IMR-90 (cell line): Measurements from ENCODE around the gene DCTN2. TPM values are rescaled to one million over a fixed set of nuclear protein-coding genes. Genes with fewer than 3 reads are reported as not detected.

Source experiments
- ATAC-seq: fragments of 200-7000 bp; cut with Tn5 transposase; 2 replicates; pipeline ENCODE4 v1.9.1; 2020; ENCODE audit warnings: low read depth, mild to moderate bottlenecking, moderate library complexity
- BruUV-seq: library from RNA; stranded (reverse); fragments of 400-500 nt; replicated peaks from 2 replicates; lab custom pipeline; 2021; lab: Mats Ljungman, UMichigan
- CTCF ChIA-PET: fragments of 300-600 bp; formaldehyde crosslinking; extraction: SDS; loops from one replicate; lab custom pipeline; 2021; ENCODE audit warnings: antibody characterized with exemption; lab: Yijun Ruan, JAX
- POLR2A ChIA-PET: fragments of 300-600 bp; sonication (Branson Sonifier 250); formaldehyde crosslinking; loops from one replicate; lab custom pipeline; 2022; ENCODE audit warnings: antibody characterized with exemption; ENCODE audit not compliant: unreplicated experiment; lab: Charles Lee
- DNase-seq: peaks from one replicate; pipeline ENCODE4 v3.0.0; 2013
- H2AFZ ChIP-seq: replicated peaks from 2 replicates; pipeline ENCODE3; 2013; ENCODE audit warnings: low read length, mild to moderate bottlenecking; ENCODE audit not compliant: poor library complexity
- H2AK5ac ChIP-seq: 2 replicates; pipeline ENCODE4 v1.6.1; 2013; ENCODE audit warnings: low read depth, low read length, inconsistent platforms
- H2AK9ac ChIP-seq: replicated peaks from 2 replicates; pipeline ENCODE3; 2013; ENCODE audit warnings: mild to moderate bottlenecking, low read depth, low read length, moderate library complexity; ENCODE audit not compliant: poor library complexity
- H2BK120ac ChIP-seq: 2 replicates; pipeline ENCODE4 v1.6.1; 2013; ENCODE audit warnings: low read depth, low read length, inconsistent platforms
- H2BK15ac ChIP-seq: 3 replicates; pipeline ENCODE4 v1.6.1; 2013; ENCODE audit warnings: low read depth, low read length, inconsistent platforms
- H2BK20ac ChIP-seq: 2 replicates; pipeline ENCODE4 v1.6.1; 2013; ENCODE audit warnings: low read depth, mild to moderate bottlenecking, inconsistent platforms, low read length, moderate library complexity
- H2BK5ac ChIP-seq: 2 replicates; pipeline ENCODE4 v1.6.1; 2013; ENCODE audit warnings: mild to moderate bottlenecking, low read depth, low read length, inconsistent platforms; ENCODE audit not compliant: poor library complexity, severe bottlenecking
- H3K14ac ChIP-seq: replicated peaks from 2 replicates; pipeline ENCODE4 v1.6.1; 2013; ENCODE audit warnings: low read depth, low read length, inconsistent platforms
- H3K18ac ChIP-seq: 2 replicates; pipeline ENCODE4 v1.6.1; 2013; ENCODE audit warnings: low read depth, low read length, control low read depth
- H3K23ac ChIP-seq: 2 replicates; pipeline ENCODE4 v1.6.1; 2013; ENCODE audit warnings: low read depth, low read length, inconsistent platforms
- H3K27ac ChIP-seq: 2 replicates; pipeline ENCODE4 v1.5.1; 2013; ENCODE audit warnings: mild to moderate bottlenecking, control low read depth, low read length; ENCODE audit not compliant: insufficient read depth
- H3K27me3 ChIP-seq: 2 replicates; pipeline ENCODE4 v1.6.1; 2013; ENCODE audit warnings: low read length; ENCODE audit not compliant: control insufficient read depth, insufficient read depth
- H3K36me3 ChIP-seq: 2 replicates; pipeline ENCODE4 v1.6.1; 2013; ENCODE audit warnings: low read length, mixed read lengths; ENCODE audit not compliant: control insufficient read depth, insufficient read depth
- H3K4ac ChIP-seq: 2 replicates; pipeline ENCODE4 v1.6.1; 2013; ENCODE audit warnings: low read depth, low read length, inconsistent platforms
- H3K4me1 ChIP-seq: 2 replicates; pipeline ENCODE4 v1.6.1; 2013; ENCODE audit warnings: low read length, mixed read lengths; ENCODE audit not compliant: control insufficient read depth, insufficient read depth
- H3K4me2 ChIP-seq: 2 replicates; pipeline ENCODE4 v1.6.1; 2013; ENCODE audit warnings: low read depth, mild to moderate bottlenecking, control low read depth, low read length, moderate library complexity
- H3K4me3 ChIP-seq: 2 replicates; pipeline ENCODE4 v1.5.1; 2013; ENCODE audit warnings: low read depth, mild to moderate bottlenecking, control low read depth, low read length, moderate library complexity; ENCODE audit not compliant: insufficient read depth
- H3K56ac ChIP-seq: 2 replicates; pipeline ENCODE4 v1.6.1; 2013; ENCODE audit warnings: low read length, inconsistent platforms; ENCODE audit not compliant: insufficient read depth; ENCODE audit errors: extremely low read depth
- H3K79me1 ChIP-seq, 2 experiments: 2 replicates each; pipeline ENCODE4 v1.6.1; 2013; ENCODE audit warnings: low read length in 2 of 2, inconsistent platforms in 1 of 2, low read depth in 1 of 2
- H3K9ac ChIP-seq: 2 replicates; pipeline ENCODE4 v1.6.1; 2013; ENCODE audit warnings: low read depth, low read length, control low read depth
- H3K9me1 ChIP-seq: 2 replicates; pipeline ENCODE4 v1.6.1; 2013; ENCODE audit warnings: low read length, inconsistent platforms; ENCODE audit not compliant: insufficient read depth
- H3K9me3 ChIP-seq: 2 replicates; pipeline ENCODE4 v1.6.1; 2013; ENCODE audit warnings: low read length; ENCODE audit not compliant: control insufficient read depth, insufficient read depth
- H4K20me1 ChIP-seq: 2 replicates; pipeline ENCODE4 v1.6.1; 2013; ENCODE audit warnings: low read length, inconsistent platforms; ENCODE audit not compliant: insufficient read depth
- H4K5ac ChIP-seq: 2 replicates; pipeline ENCODE4 v1.6.1; 2013; ENCODE audit warnings: mild to moderate bottlenecking, low read depth, low read length, control low read depth
- H4K8ac ChIP-seq, 2 experiments: 2 replicates each; pipeline ENCODE4 v1.6.1; 2013; ENCODE audit warnings: low read depth in 2 of 2, low read length in 2 of 2, control low read depth in 1 of 2, inconsistent platforms in 1 of 2
- H4K91ac ChIP-seq: 2 replicates; pipeline ENCODE4 v1.6.1; 2013; ENCODE audit warnings: low read depth, low read length, inconsistent platforms; ENCODE audit not compliant: insufficient read depth
- BHLHE40 ChIP-seq: fragments of 150-350 bp; IDR thresholded peaks from 2 replicates; pipeline ENCODE4 v1.6.1; 2016; ENCODE audit warnings: mild to moderate bottlenecking, low read depth, low read length
- CEBPB ChIP-seq: IDR thresholded peaks from 2 replicates; pipeline ENCODE4 v1.6.1; 2012; ENCODE audit warnings: low read depth, low read length, improper control_type of control experiment
- CHD1 ChIP-seq: IDR thresholded peaks from 2 replicates; pipeline ENCODE4 v1.6.1; 2012; ENCODE audit warnings: low read depth, low read length, improper control_type of control experiment
- MAFK ChIP-seq: IDR thresholded peaks from 2 replicates; pipeline ENCODE4 v1.6.1; 2012; ENCODE audit warnings: low read depth, low read length, improper control_type of control experiment
- POLR2A ChIP-seq: IDR thresholded peaks from 2 replicates; pipeline ENCODE4 v1.6.1; 2012; ENCODE audit warnings: mild to moderate bottlenecking, low read depth, low read length
- RAD21 ChIP-seq: IDR thresholded peaks from 2 replicates; pipeline ENCODE4 v1.6.1; 2012; ENCODE audit warnings: low read length, improper control_type of control experiment
- RFX5 ChIP-seq: IDR thresholded peaks from 2 replicates; pipeline ENCODE4 v1.8.0; 2012; ENCODE audit warnings: low read depth, mild to moderate bottlenecking, low read length, moderate library complexity
- WGBS, 2 experiments: methylation state at CpG; one replicate each; pipeline versions ENCODE4 v1.1.5 to v1.1.7; 2013; ENCODE audit warnings: missing lambda C conversion rate in 2 of 2; ENCODE audit not compliant: insufficient read length in 1 of 2; ENCODE audit errors: extremely low coverage in 2 of 2; 5-methylcytosine and 5-hydroxymethylcytosine counted together
- dilution Hi-C: fragments of 300-500 bp; cut with HindIII; formaldehyde crosslinking; loops from one replicate; pipeline ENCODE4 v1.14.3; 2018; ENCODE audit warnings: low sequenced_read_pairs; ENCODE audit not compliant: unreplicated experiment
- in situ Hi-C: fragments of 300-500 bp; cut with MboI; formaldehyde crosslinking; loops from 3 replicates; pipeline ENCODE4 v1.14.3; 2019; ENCODE audit warnings: low sequenced_read_pairs, inconsistent platforms, mixed read lengths
- intact Hi-C: fragments of 100-400 bp; cut with micrococcal nuclease; formaldehyde crosslinking; loops from 2 replicates; pipeline ENCODE4 v1.10.0; 2022
- polyA plus RNA-seq, 3 experiments: library from polyadenylated mRNA; depleted of rRNA; stranded (reverse); fragments of >200 nt; gene quantifications; 2 replicates each; pipeline ENCODE4 v1.2.3, GENCODE V29; 2012; ENCODE audit warnings: low replicate concordance in 1 of 3
- total RNA-seq: library from RNA; depleted of rRNA; stranded (reverse); fragments of >200 nt; gene quantifications from 2 replicates; pipeline ENCODE4 v1.2.3, GENCODE V29; 2012

The DCTN2 gene
- total and polyA plus RNA-seq, 2 of the 4 experiments (the other 2 are of a cell fraction) = 125 to 130 TPM

DNA sequence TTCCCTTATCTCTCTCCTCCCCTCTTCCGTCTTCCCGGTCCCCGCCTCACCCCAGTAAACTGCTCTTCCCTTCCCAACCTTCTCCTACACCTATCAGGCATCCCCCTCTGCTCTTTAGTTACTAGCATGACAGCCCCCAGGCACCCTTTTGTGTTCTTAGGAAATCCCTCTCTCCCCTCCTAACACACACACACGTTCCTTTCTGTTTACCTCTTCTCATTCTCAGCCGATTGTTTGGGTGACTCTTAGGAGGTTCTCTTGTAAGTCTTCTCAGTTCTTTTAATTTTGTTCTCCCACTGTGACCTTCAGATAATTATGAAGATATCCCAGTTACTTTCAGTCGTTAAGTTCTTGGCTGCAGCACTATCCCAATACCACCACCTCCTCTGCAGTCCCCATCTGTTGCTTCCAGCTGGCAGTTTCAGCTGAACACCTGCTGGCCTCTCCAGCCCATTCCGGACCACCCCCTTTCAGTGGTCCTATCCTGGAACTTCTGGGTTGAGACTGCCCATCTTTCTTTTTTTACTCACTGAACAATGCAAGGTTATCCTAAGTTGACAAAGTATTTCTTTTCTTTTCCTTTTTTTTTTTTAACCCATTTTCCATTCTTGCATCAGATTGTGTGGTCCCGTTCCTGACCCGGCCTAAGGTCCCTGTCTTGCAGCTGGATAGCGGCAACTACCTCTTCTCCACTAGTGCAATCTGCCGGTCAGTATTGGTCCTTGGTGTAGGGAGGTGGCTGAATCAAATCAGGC is 58.4 kb downstream of the DCTN2 start:
- Histone ChIP-seq H3K23ac (peak overlapping the region; percentile 99), H3K36me3 (peaks cover 29% of the 10 kb centered on the region), H3K56ac (peak overlapping the region; percentile 92), H4K5ac (peak overlapping the region; percentile 69), H3K4ac (peak overlapping the region; percentile 95), H3K27me3 (no peaks in the 10 kb centered on the region), H4K91ac (peak overlapping the region; percentile 90), H2BK120ac (peak overlapping the region; percentile 48), H2AFZ (peak overlapping the region; percentile 97), H3K4me2 (peak overlapping the region; percentile 88), H3K4me3 (peak overlapping the region; percentile 89), H3K9me3 (no peaks in the 10 kb centered on the region), H2AK9ac (peak overlapping the region; percentile 100), H3K9me1 (peaks cover 15% of the 10 kb centered on the region), H2BK15ac (peak overlapping the region; percentile 28; the same call in 1 of the 3 replicates), H3K4me1 (peaks cover 7% of the 10 kb centered on the region), H3K27ac (peak overlapping the region; percentile 96), H4K8ac (peak overlapping the region; percentile 75 to 93), H3K79me1 (peaks cover 33 to 51% of the 10 kb centered on the region in 2 experiments), H2BK20ac (peak overlapping the region; percentile 17; the same call in 1 of the 2 replicates), H2AK5ac (peak overlapping the region; percentile 96), H3K18ac (peak overlapping the region; percentile 62; the same call in 1 of the 2 replicates), H3K9ac (peak overlapping the region; percentile 99), H4K20me1 (peaks cover 23% of the 10 kb centered on the region; the same call in 1 of the 2 replicates), H3K14ac (peak overlapping the region; percentile 95), H2BK5ac (peak overlapping the region; percentile 88)
- intact Hi-C loops (no loop called here), dilution Hi-C loops (no loop called here), in situ Hi-C loops (no loop called here)
- BruUV-seq = TSS peak; percentile 48
- DNase-seq (peak; percentile 35), ATAC-seq (peak; percentile 33)
- CTCF ChIA-PET = no interaction called here
- POLR2A ChIA-PET = no interaction called here
- TF ChIP-seq POLR2A (no peak), BHLHE40 (no peak), RFX5 (no peak), CEBPB (no peak), RAD21 (no peak), CHD1 (no peak), MAFK (no peak)
- WGBS, 2 experiments = 2% methylated on average over 4 of the region's 11 CpGs; no CpG with 5 or more reads in 1 of the 2 experiments
